HepG2 (cell line): ENCODE measurements around the gene THOC6. TPM values are rescaled to one million over a fixed set of nuclear protein-coding genes. Genes with fewer than 3 reads are reported as not detected.

Source experiments
- ATAC-seq: fragments of 200-7000 bp; cut with Tn5 transposase; 3 replicates; pipeline ENCODE4 v1.9.1; 2020; ENCODE audit warnings: mild to moderate bottlenecking, moderate library complexity
- BruUV-seq: library from RNA; stranded (reverse); fragments of 400-500 nt; replicated peaks from 2 replicates; lab custom pipeline; 2021; lab: Mats Ljungman, UMichigan
- CTCF ChIA-PET: fragments of 300-600 bp; formaldehyde crosslinking; extraction: SDS; loops from one replicate; lab custom pipeline; 2021; ENCODE audit warnings: low total read pairs, inconsistent platforms, low intra/inter-chr PET ratio; lab: Yijun Ruan, JAX
- POLR2A ChIA-PET: fragments of 350-600 bp; sonication (Branson Sonifier 250); formaldehyde crosslinking; loops from one replicate; lab custom pipeline; 2020; ENCODE audit warnings: antibody characterized with exemption, inconsistent platforms; lab: Yijun Ruan, JAX
- DNase-seq: peaks from one replicate; pipeline ENCODE4 v3.0.0-alpha.2; 2015; ENCODE audit warnings: low spot score
- FAIRE-seq: peaks from 3 replicates; lab custom pipeline; 2011; peaks lifted over from hg19 to GRCh38; lab: Jason Lieb, UNC
- H2AFZ ChIP-seq: one replicate; pipeline ENCODE4 v1.6.1; 2011; ENCODE audit warnings: low read length, inconsistent platforms
- H3K27ac ChIP-seq: fragments of 300-600 bp; 3 replicates; pipeline ENCODE4 v1.8.0; 2011; ENCODE audit warnings: mixed run types, mild to moderate bottlenecking, mixed read lengths, low read length, inconsistent platforms; ENCODE audit not compliant: insufficient read depth; ENCODE audit errors: extremely low read length
- H3K27me3 ChIP-seq, 2 experiments: fragments of 200-600 bp in 1 of 2; 2 replicates in 1 of 2; 3 replicates in 1 of 2; pipeline versions ENCODE4 v1.6.0 to v1.8.0; 2011; ENCODE audit warnings: low read length in 2 of 2, mild to moderate bottlenecking in 2 of 2, moderate library complexity in 2 of 2, inconsistent platforms in 1 of 2; ENCODE audit not compliant: insufficient read depth in 2 of 2, control insufficient read depth in 1 of 2
- H3K36me3 ChIP-seq, 2 experiments: fragments of 200-600 bp in 1 of 2; replicated peaks in 1 of 2; 2 replicates in 1 of 2; 3 replicates in 1 of 2; pipeline versions ENCODE4 v1.5.1 to v1.8.0; 2011; ENCODE audit warnings: low read length in 2 of 2, inconsistent platforms in 1 of 2; ENCODE audit not compliant: insufficient read depth in 2 of 2, control insufficient read depth in 1 of 2
- H3K4me1 ChIP-seq: 2 replicates; pipeline ENCODE4 v1.5.1; 2012; ENCODE audit warnings: low read length, inconsistent platforms; ENCODE audit not compliant: insufficient read depth
- H3K4me2 ChIP-seq: 2 replicates; pipeline ENCODE4 v1.6.0; 2011; ENCODE audit warnings: low read depth, low read length, inconsistent platforms
- H3K4me3 ChIP-seq, 3 experiments: fragments of 200-600 bp in 1 of 3; sonication (generic), shearing (Covaris generic) in 1 of 3; replicated peaks in 1 of 3; 2 replicates each; pipeline ENCODE4 v1.5.1; 2011 to 2016; ENCODE audit warnings: low read length in 3 of 3, inconsistent platforms in 2 of 3, low read depth in 2 of 3, mild to moderate bottlenecking in 2 of 3, control low read depth in 1 of 3, mixed read lengths in 1 of 3; ENCODE audit not compliant: insufficient read depth in 1 of 3
- H3K79me2 ChIP-seq: one replicate; pipeline ENCODE4 v1.6.1; 2011; ENCODE audit warnings: low read length, inconsistent platforms; ENCODE audit not compliant: insufficient read depth
- H3K9ac ChIP-seq: 2 replicates; pipeline ENCODE4 v1.6.0; 2011; ENCODE audit warnings: mild to moderate bottlenecking, low read depth, low read length, inconsistent platforms; ENCODE audit not compliant: insufficient read depth
- H3K9me3 ChIP-seq: 2 replicates; pipeline ENCODE4 v1.5.1; 2012; ENCODE audit warnings: mild to moderate bottlenecking, low read length
- H4K20me1 ChIP-seq: 2 replicates; pipeline ENCODE4 v1.6.0; 2011; ENCODE audit warnings: inconsistent platforms, mild to moderate bottlenecking, low read length, moderate library complexity; ENCODE audit not compliant: insufficient read depth
- CENPX ChIP-seq: sonication (generic); formaldehyde crosslinking; IDR thresholded peaks from 2 replicates; pipeline ENCODE4 v1.9.0; 2021; ENCODE audit warnings: mild to moderate bottlenecking, missing genetic modification reagents, moderate library complexity
- HNF1B ChIP-seq: sonication (generic); formaldehyde crosslinking; IDR thresholded peaks from 2 replicates; pipeline ENCODE4 v1.5.1; 2020; ENCODE audit warnings: mild to moderate bottlenecking, moderate library complexity, missing genetic modification reagents
- HOXA5 ChIP-seq: sonication (generic); formaldehyde crosslinking; IDR thresholded peaks from 2 replicates; pipeline ENCODE4 v1.4.0; 2020; ENCODE audit warnings: missing genetic modification reagents
- KLF13 ChIP-seq: sonication (generic); formaldehyde crosslinking; IDR thresholded peaks from 2 replicates; pipeline ENCODE4 v1.4.0; 2020; ENCODE audit warnings: mild to moderate bottlenecking, missing genetic modification reagents
- LRRFIP1 ChIP-seq: sonication (generic); formaldehyde crosslinking; conservative IDR thresholded peaks from 2 replicates; pipeline ENCODE4 v1.4.0; 2020; ENCODE audit warnings: missing genetic modification reagents
- ZBTB26 ChIP-seq: IDR thresholded peaks from 2 replicates; pipeline ENCODE4 v1.6.1; 2016; ENCODE audit warnings: missing compliant biosample characterization, missing genetic modification reagents, borderline replicate concordance
- ZBTB8A ChIP-seq: sonication (generic); formaldehyde crosslinking; IDR thresholded peaks from 2 replicates; pipeline ENCODE4 v1.4.0; 2020; ENCODE audit warnings: mild to moderate bottlenecking, low read depth, missing genetic modification reagents, borderline replicate concordance
- ZNF605 ChIP-seq: sonication (generic); formaldehyde crosslinking; IDR thresholded peaks from 2 replicates; pipeline ENCODE4 v1.8.0; 2022; ENCODE audit warnings: mild to moderate bottlenecking, missing genetic modification reagents
- ZNF720 ChIP-seq: sonication (generic); formaldehyde crosslinking; IDR thresholded peaks from 2 replicates; pipeline ENCODE4 v1.4.0; 2020; ENCODE audit warnings: missing genetic modification reagents
- ZNF740 ChIP-seq: sonication (generic); formaldehyde crosslinking; IDR thresholded peaks from 2 replicates; pipeline ENCODE4 v1.4.0; 2020; ENCODE audit warnings: missing genetic modification reagents
- ZNF747 ChIP-seq: sonication (generic); formaldehyde crosslinking; IDR thresholded peaks from 2 replicates; pipeline ENCODE4 v1.8.1; 2023; ENCODE audit warnings: missing genetic modification reagents, mild to moderate bottlenecking, borderline replicate concordance
- ZNF83 ChIP-seq: sonication (generic); formaldehyde crosslinking; IDR thresholded peaks from 2 replicates; pipeline ENCODE4 v1.4.0; 2020; ENCODE audit warnings: missing genetic modification reagents, mild to moderate bottlenecking, borderline replicate concordance
- WGBS: methylation state at CpG from one replicate; pipeline ENCODE4 v1.1.6; 2017; ENCODE audit warnings: low lambda C conversion rate; 5-methylcytosine and 5-hydroxymethylcytosine counted together
- in situ Hi-C: cut with HindIII; loops from 2 replicates; pipeline ENCODE4 v1.10.0; 2017; ENCODE audit warnings: low pct_unique_long_range_greater_than_20kb; ENCODE audit not compliant: extremely low pct_ligation_motif_present
- intact Hi-C: fragments of 100-400 bp; cut with micrococcal nuclease; formaldehyde crosslinking; loops from one replicate; pipeline ENCODE4 v1.10.0; 2022; ENCODE audit not compliant: unreplicated experiment
- polyA plus RNA-seq, 8 experiments: library from polyadenylated mRNA; depleted of rRNA in 3 of 8; stranded (reverse) in 7 of 8; unstranded in 1 of 8; fragments of >200 nt; fragmentation: Illumina TruSeq in 4 of 8; extraction: Trizol in 4 of 8; gene quantifications; 2 replicates each; pipeline versions ENCODE4 v1.2.1 to v1.2.3, GENCODE V29; 2011 to 2016; ENCODE audit warnings: low read depth in 4 of 8, missing spikeins in 1 of 8, mixed read lengths in 1 of 8; ENCODE audit not compliant: insufficient read depth in 1 of 8
- total RNA-seq, 5 experiments: library from RNA; depleted of rRNA; stranded (reverse); fragments of >200 nt; fragmentation: Illumina TruSeq; extraction: Trizol; gene quantifications; 2 replicates each; pipeline ENCODE4 v1.2.3, GENCODE V29; 2016; ENCODE audit warnings: low read depth in 1 of 5
- TF ChIP-seq, protein P1 (sequence below): sonication (generic); formaldehyde crosslinking; IDR thresholded peaks from 2 replicates; pipeline ENCODE4 v1.8.1; 2023; ENCODE audit warnings: mild to moderate bottlenecking, moderate library complexity, missing genetic modification reagents

Gene THOC6
- total and polyA plus RNA-seq, 2 of the 13 experiments (the other 11 are each of a cell fraction or from before 2014, with no cell fraction given) = 32.1 to 37.0 TPM

- no peaks in the 10 kb centered on the region for H4K20me1 ChIP-seq
- peak within 1 kb of the TSS; percentile 57 to 90 (median 71) for H3K4me3 ChIP-seq
- peak within 1 kb of the TSS; percentile 94 for H3K4me2 ChIP-seq
- BruUV-seq = no TSS peak
- H3K9me3 ChIP-seq = no peaks in the 10 kb centered on the region
- peaks cover 37% of the 10 kb centered on the region for H3K4me1 ChIP-seq
- peak within 1 kb of the TSS; percentile 82 for H3K27ac ChIP-seq
- peaks cover 17% of the 10 kb centered on the region for H3K79me2 ChIP-seq
- peaks cover 9 to 16% of the 10 kb centered on the region in 2 experiments; a peak in 2 of 5 replicates for H3K36me3 ChIP-seq
- intact Hi-C loops (no loop called here), in situ Hi-C loops (no loop called here)
- CTCF ChIA-PET = no interaction called here
- peak within 1 kb of the TSS; percentile 96 for H3K9ac ChIP-seq
- DNase-seq = peak; percentile 87
- FAIRE-seq = peak; percentile 85
- POLR2A ChIA-PET = interaction anchor here (0.6 to 4.9 kb wide), 19 partner anchors 10 to 127 kb away, joined by 3 to 38 read pairs (median 7); partner anchors contain the start of genes HCFC1R1, THOC6, TNFRSF12A and ZNF205
- 0% methylated on average over 13 of the region's 13 CpGs for WGBS
- no peaks in the 10 kb centered on the region; a peak in 2 of 5 replicates for H3K27me3 ChIP-seq
- no peak within 1 kb of the TSS for H2AFZ ChIP-seq
- ATAC-seq = peak; percentile 77
- TF ChIP-seq ZBTB26 (peak; percentile 98), ZBTB8A (no peak; the same call in 1 of the 2 replicates), ZNF605 (CRISPR knock-in tag) (no peak; the same call in 1 of the 2 replicates), ZNF83 (CRISPR knock-in tag) (peak; percentile 14; the same call in 1 of the 2 replicates), KLF13 (no peak), LRRFIP1 (CRISPR knock-in tag) (no peak), HNF1B (CRISPR knock-in tag) (peak; percentile 74; the same call in 1 of the 2 replicates), CENPX (no peak), ZNF720 (CRISPR knock-in tag) (no peak), ZNF740 (CRISPR knock-in tag) (no peak; the same call in 1 of the 2 replicates), HOXA5 (CRISPR knock-in tag) (no peak; the same call in 1 of the 2 replicates), ZNF747 (CRISPR knock-in tag) (0 out of 2 replicates have a peak, but pooled peaks have one; percentile 48)
- TF ChIP-seq, protein P1, sequence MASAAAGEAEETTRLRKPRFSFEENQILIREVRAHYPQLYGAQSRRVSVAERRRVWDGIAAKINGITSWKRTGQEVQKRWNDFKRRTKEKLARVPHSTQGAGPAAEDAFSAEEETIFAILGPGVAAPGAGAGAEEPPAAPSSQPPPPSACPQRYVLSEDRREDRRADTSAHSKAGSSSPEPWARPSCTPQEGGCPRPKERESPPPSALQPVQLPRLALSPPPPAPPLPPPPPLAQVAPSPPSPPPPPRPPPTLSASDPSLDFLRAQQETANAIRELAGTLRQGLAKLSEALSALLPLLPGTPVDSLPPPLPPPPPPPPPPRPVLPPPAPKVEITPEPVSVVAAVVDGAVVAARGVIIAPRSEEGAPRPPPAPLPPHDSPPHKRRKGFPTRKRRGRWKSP (CRISPR knock-in tag) = 0 out of 2 replicates have a peak, but pooled peaks have one; percentile 10
These were observed 41.4 kb downstream of the THOC6 start, which contains the start of gene IL32 for GRCh38 chr16:3065069-3065741. TSS of gene IL32 (plus strand) at chr16:3065640. CDS start at chr16:3065812, 172 bp downstream.
